Measurements from ENCODE around the gene CUX1.

GRCh38 chr7:101833799-101834198, 16.4 kb downstream of the CUX1 start:
- TF ChIP-seq CTCF (IDR thresholded peaks at IDR 0.05; ENCODE audit: low read depth, low read length, poor library complexity, severe bottlenecking), result no peak
- TF ChIP-seq EZH2phosphoT487 (IDR thresholded peaks at IDR 0.05; ENCODE audit: borderline replicate concordance, low read length), result no peak
